Measurements from ENCODE around the gene SV2C.
"Not testable (repeated sequence)": the region's sequence is repeated elsewhere in the genome, so short reads cannot be mapped to it uniquely, and the experiment has no call there.

Gene SV2C

GRCh38 chr5:76082772-76083554 lies at the start of gene SV2C:
Gene SV2C (plus strand): TSS chr5:76083383. CDS start chr5:76131751, 48,368 bp downstream.
- TF ChIP-seq CTCF (IDR thresholded peaks at IDR 0.05; ENCODE audit: low read depth, low read length), result no peak
- H3K4me3 ChIP-seq (ENCODE audit: low read depth, low read length), result no peak within 1 kb of the TSS

GRCh38 chr5:76037736-76038151 lies 45.4 kb upstream of the SV2C start:
- not testable (repeated sequence) for H3K4me3 ChIP-seq (ENCODE audit: low read depth, low read length)

- H3K4me3 ChIP-seq (ENCODE audit: low read depth, low read length), result no peak overlapping the region
- no peak for TF ChIP-seq CTCF (IDR thresholded peaks at IDR 0.05; ENCODE audit: low read depth, low read length)
These were observed 45.0 kb upstream of the SV2C start for GRCh38 chr5:76038212-76038611.

GRCh38 chr5:76040806-76041205 lies 42.4 kb upstream of the SV2C start:
- H3K4me3 ChIP-seq (ENCODE audit: low read depth, low read length), result no peak overlapping the region
- TF ChIP-seq CTCF (IDR thresholded peaks at IDR 0.05; ENCODE audit: low read depth, low read length), result no peak

- H3K4me3 ChIP-seq (ENCODE audit: low read depth, low read length), result no peak overlapping the region
- TF ChIP-seq CTCF (IDR thresholded peaks at IDR 0.05; ENCODE audit: low read depth, low read length), result no peak
These were observed 41.3 kb upstream of the SV2C start for GRCh38 chr5:76041863-76042262.

GRCh38 chr5:76046741-76047140 lies 36.4 kb upstream of the SV2C start:
- no peak for TF ChIP-seq CTCF (IDR thresholded peaks at IDR 0.05; ENCODE audit: low read depth, low read length)
- no peak overlapping the region for H3K4me3 ChIP-seq (ENCODE audit: low read depth, low read length)

- TF ChIP-seq CTCF (IDR thresholded peaks at IDR 0.05; ENCODE audit: low read depth, low read length), result no peak
- H3K4me3 ChIP-seq (ENCODE audit: low read depth, low read length), result no peak overlapping the region
These were observed 33.0 kb upstream of the SV2C start for GRCh38 chr5:76050134-76050533.
